Activated naive CD8-positive, alpha-beta T cell treated with anti-CD3 and anti-CD28 coated beads, Interleukin-2, amount 10 ng/mL, durations not matched to agents 7 days and 5 days (primary cell): Measurements from ENCODE around the gene PRRT1B. TPM values are rescaled to one million over a fixed set of nuclear protein-coding genes. Genes with fewer than 3 reads are reported as not detected.
A peak's percentile ranks its signal among the peaks of the same experiment; 100 is the strongest.
"Not testable (repeated sequence)": the region's sequence is repeated elsewhere in the genome, so short reads cannot be mapped to it uniquely, and the experiment has no call there.

Experiments
- ATAC-seq: fragments of 150-1000 bp; cut with Tn5 transposase; one replicate; pipeline ENCODE4 v1.10.0; 2021; ENCODE audit warnings: low read depth, moderate library complexity
- POLR2A ChIA-PET: fragments of 350-600 bp; sonication (Branson Sonifier 250); formaldehyde crosslinking; loops from one replicate; lab custom pipeline; 2021; ENCODE audit warnings: antibody characterized with exemption; lab: Charles Lee
- DNase-seq: peaks from one replicate; pipeline ENCODE4 v3.0.0; 2021
- H3K27ac Mint-ChIP-seq: one replicate; pipeline ENCODE4 v1.8.0; 2022; ENCODE audit warnings: mild to moderate bottlenecking, mixed read lengths
- H3K27me3 Mint-ChIP-seq: one replicate; pipeline ENCODE4 v1.8.0; 2022; ENCODE audit warnings: mild to moderate bottlenecking, moderate library complexity, mixed read lengths
- H3K36me3 Mint-ChIP-seq: one replicate; pipeline ENCODE4 v1.8.0; 2021; ENCODE audit warnings: mild to moderate bottlenecking, mixed read lengths
- H3K4me1 Mint-ChIP-seq: one replicate; pipeline ENCODE4 v1.8.0; 2021; ENCODE audit warnings: mixed read lengths
- H3K4me3 Mint-ChIP-seq: one replicate; pipeline ENCODE4 v1.8.0; 2022; ENCODE audit warnings: mild to moderate bottlenecking, moderate library complexity, mixed read lengths
- H3K9me3 Mint-ChIP-seq: one replicate; pipeline ENCODE4 v1.8.0; 2021; ENCODE audit warnings: mixed read lengths
- total RNA-seq, 2 experiments: library from RNA; stranded (reverse); gene quantifications; one replicate each; pipeline ENCODE4 v1.2.3, GENCODE V29; 2021

PRRT1B gene
- total RNA-seq, 2 experiments from 2014 or later, result not detected

DNA sequence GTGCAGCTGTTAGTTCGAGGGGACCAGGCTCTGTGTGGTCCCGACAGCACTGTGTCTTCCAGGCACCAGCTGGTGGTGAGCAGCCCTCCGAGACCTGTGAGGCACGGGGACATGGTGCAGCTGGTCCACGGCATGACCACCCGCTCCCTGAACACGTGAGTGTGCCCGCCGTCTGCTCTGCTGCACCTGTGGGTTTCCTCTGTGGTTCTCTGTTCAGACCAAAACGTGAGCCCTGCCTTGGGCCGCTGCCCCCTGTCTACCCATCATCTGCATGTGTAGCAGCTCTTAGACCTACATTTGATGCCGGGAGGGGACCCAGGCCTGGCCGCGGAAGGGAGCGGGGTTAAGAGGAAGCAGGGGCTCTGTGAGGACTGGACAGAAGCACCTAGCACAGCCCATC, 32.1 kb upstream of the PRRT1B start:
- Mint-ChIP-seq H3K36me3 (peaks cover 6% of the 10 kb centered on the region), H3K4me3 (no peak overlapping the region), H3K9me3 (no peaks in the 10 kb centered on the region), H3K27ac (no peak overlapping the region), H3K27me3 (no peaks in the 10 kb centered on the region), H3K4me1 (no peaks in the 10 kb centered on the region)
- ATAC-seq (no peak), DNase-seq (no peak)
- POLR2A ChIA-PET, result interaction anchor here (1.0 to 1.4 kb wide), 2 partner anchors 10 kb away, joined by 4 read pairs; no protein-coding TSS in a partner anchor

DNA sequence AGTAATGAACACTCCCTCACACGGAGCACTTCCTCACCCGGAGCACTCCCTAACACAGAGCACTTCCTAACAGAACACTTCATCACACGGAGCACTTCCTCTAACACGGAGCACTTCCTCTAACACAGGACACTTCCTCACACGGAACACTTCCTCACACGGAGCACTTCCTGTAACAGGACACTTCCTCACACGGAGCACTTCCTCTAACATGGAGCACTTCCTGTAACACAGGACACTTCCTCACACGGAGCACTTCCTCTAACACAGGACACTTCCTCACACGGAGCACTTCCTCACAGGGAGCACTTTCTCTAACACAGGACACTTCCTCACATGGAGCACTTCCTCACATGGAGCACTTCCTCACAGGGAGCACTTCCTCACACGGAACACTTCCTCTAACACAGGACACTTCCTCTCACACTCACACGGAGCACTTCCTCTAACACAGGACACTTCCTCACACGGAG, 29.7 kb upstream of the PRRT1B start:
- ATAC-seq, H3K27ac Mint-ChIP-seq, H3K4me3 Mint-ChIP-seq, H3K9me3 Mint-ChIP-seq, H3K27me3 Mint-ChIP-seq, DNase-seq, H3K4me1 Mint-ChIP-seq, POLR2A ChIA-PET, H3K36me3 Mint-ChIP-seq: not testable (repeated sequence)

DNA sequence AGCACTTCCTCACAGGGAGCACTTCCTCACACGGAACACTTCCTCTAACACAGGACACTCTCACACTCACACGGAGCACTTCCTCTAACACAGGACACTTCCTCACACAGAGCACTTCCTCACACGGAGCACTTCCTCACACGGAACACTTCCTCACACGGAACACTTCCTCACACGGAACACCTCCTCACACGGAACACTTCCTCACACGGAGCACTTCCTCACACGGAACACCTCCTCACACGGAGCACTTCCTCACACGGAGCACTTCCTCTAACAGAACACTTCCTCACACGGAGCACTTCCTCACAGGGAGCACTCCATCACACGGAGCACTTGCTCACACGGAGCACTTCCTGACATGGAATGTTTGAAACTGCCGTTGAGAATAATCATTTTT, 29.2 kb upstream of the PRRT1B start:
- H3K4me3 Mint-ChIP-seq, result no peak overlapping the region
- no peaks in the 10 kb centered on the region for H3K4me1 Mint-ChIP-seq
- DNase-seq, result no peak
- H3K36me3 Mint-ChIP-seq, result no peaks in the 10 kb centered on the region
- H3K27me3 Mint-ChIP-seq, result no peaks in the 10 kb centered on the region
- no peak overlapping the region for H3K27ac Mint-ChIP-seq
- POLR2A ChIA-PET, result no interaction called here
- no peaks in the 10 kb centered on the region for H3K9me3 Mint-ChIP-seq
- no peak for ATAC-seq

DNA sequence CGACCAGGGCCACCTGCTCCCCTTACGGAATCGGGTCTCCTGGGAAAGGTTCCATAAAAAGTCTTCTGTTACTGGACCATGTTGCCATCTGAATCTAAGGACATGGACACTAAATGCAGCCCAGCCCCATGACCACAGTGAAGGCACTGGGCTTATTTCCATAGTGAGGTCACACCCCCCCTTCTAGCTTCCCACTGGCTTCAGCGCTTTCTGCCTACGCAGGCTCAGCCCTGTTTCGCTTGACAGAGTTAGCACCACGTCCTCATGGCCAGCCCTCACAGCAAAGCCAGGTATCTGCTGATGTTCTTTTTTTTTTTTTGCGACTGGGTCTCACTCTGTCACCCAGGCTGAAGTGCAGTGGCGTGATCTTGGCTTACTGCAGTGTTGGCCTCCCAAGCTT, 28.4 kb upstream of the PRRT1B start:
- POLR2A ChIA-PET, result no interaction called here
- Mint-ChIP-seq H3K4me3 (no peak overlapping the region), H3K4me1 (no peaks in the 10 kb centered on the region), H3K27ac (no peak overlapping the region), H3K36me3 (no peaks in the 10 kb centered on the region), H3K9me3 (no peaks in the 10 kb centered on the region), H3K27me3 (no peaks in the 10 kb centered on the region)
- ATAC-seq (no peak), DNase-seq (no peak)

DNA sequence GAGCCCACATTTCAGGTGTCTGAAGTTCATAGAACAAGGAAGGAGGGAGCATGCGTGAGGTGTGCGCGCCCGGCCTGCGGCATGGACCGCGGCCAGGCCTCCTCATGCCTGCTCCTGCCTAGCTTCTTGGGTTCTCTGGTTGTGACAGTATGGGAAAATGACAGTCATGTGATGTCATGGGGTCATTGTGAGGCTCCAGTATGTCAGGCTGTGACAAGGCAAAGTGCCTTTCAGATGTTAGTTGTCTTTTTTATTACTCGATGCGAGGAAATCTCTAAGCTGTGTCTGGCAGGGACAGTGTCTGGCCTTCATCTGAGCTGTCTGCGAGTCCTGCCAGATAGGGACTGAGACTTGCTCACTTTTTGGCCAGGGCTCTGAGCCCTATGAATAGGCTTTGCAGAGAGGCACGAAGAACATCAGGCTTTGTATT, 27.5 kb upstream of the PRRT1B start:
- Mint-ChIP-seq H3K4me3 (no peak overlapping the region), H3K27ac (no peak overlapping the region), H3K9me3 (no peaks in the 10 kb centered on the region), H3K27me3 (no peaks in the 10 kb centered on the region), H3K4me1 (no peaks in the 10 kb centered on the region), H3K36me3 (no peaks in the 10 kb centered on the region)
- POLR2A ChIA-PET, result no interaction called here
- no peak for DNase-seq
- no peak for ATAC-seq

DNA sequence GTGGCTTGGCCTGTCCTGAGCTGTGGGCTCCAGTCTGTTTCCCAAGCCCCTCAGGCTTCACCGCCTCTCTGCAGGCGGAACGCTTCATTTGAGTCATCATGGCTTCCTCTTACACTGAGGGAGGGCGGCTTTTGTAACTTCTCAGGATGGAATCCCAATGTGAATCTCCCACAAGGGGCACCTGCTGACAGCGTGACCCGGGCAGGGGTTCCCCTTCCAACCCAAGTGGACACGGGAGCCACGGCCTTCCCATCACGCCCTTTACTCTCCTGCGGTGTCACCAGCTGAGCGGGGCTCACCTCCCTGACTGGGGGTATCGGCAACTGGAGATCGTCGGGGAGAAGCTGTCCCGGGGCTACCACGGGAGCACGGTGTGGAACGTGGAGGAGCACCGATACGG, 26.8 kb upstream of the PRRT1B start:
- Mint-ChIP-seq H3K4me1 (no peaks in the 10 kb centered on the region), H3K9me3 (no peaks in the 10 kb centered on the region), H3K4me3 (no peak overlapping the region), H3K36me3 (no peaks in the 10 kb centered on the region), H3K27me3 (no peaks in the 10 kb centered on the region), H3K27ac (no peak overlapping the region)
- ATAC-seq (no peak), DNase-seq (no peak)
- POLR2A ChIA-PET, result no interaction called here

DNA sequence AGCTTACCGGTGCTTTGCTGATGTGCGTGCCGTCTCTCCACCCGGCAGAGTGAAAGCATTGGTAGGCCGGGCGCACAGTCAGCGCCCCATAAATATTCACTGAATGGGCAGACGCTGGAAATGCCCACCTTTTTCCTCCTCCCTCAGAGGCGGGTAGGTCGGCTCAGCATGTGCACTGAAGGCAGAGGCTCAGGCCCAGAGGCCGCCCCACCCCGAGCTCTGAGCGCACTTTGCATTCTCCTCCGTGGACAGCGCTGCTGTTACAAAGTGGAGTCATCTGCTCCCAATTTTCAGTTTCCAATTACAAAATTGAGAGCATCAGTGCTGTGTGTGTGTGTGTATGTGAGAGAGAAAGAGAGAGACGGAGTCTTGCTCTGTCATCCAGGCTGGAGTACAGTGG, 24.8 kb upstream of the PRRT1B start:
- H3K27ac Mint-ChIP-seq, result no peak overlapping the region
- POLR2A ChIA-PET, result no interaction called here

DNA sequence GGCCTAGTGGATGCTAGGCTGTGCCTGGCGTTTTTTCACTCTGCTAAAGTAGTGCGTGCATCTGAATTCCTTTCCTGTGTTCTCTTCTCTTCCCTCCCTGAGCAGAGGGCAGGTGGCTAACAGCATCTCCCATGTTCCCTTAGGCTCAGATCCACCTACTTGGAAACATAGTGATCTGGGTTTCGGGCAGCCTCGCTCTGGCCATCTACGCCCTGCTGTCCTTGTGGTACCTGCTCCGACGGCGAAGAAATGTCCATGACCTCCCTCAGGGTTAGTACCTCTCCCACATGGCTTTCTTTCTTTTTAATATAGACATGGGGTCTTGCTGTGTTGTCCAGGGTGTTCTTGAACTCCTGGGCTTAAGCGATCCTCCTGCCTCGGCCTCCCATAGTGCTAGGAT, 24.1 kb upstream of the PRRT1B start:
- POLR2A ChIA-PET, result no interaction called here
- no peak overlapping the region for H3K4me3 Mint-ChIP-seq
- no peak for ATAC-seq
- H3K27me3 Mint-ChIP-seq, result no peaks in the 10 kb centered on the region
- no peak for DNase-seq
- H3K9me3 Mint-ChIP-seq, result no peaks in the 10 kb centered on the region
- no peak overlapping the region for H3K27ac Mint-ChIP-seq
- H3K4me1 Mint-ChIP-seq, result no peaks in the 10 kb centered on the region
- H3K36me3 Mint-ChIP-seq, result peaks cover under 1% of the 10 kb centered on the region

More for the DNA sequence above, 24.8 kb upstream of the PRRT1B start:
- H3K36me3 Mint-ChIP-seq, result no peaks in the 10 kb centered on the region
- no peaks in the 10 kb centered on the region for H3K4me1 Mint-ChIP-seq
- H3K9me3 Mint-ChIP-seq, result no peaks in the 10 kb centered on the region
- no peaks in the 10 kb centered on the region for H3K27me3 Mint-ChIP-seq
- DNase-seq (no peak), ATAC-seq (no peak)
- H3K4me3 Mint-ChIP-seq, result no peak overlapping the region

DNA sequence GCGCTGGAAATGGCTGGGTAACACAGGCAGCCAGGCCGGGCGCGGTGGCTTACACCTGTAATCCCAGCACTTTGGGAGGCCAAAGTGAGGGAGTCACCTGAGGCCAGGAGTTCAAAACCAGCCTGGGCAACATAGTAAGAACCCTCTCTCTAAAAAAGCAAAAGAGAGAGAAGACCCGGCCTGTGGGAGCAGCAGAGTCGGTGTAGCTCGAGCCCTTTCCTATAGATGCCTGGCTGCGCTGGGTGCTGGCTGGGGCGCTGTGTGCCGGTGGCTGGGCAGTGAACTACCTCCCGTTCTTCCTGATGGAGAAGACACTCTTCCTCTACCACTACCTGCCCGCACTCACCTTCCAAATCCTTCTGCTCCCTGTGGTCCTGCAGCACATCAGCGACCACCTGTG, 23.5 kb upstream of the PRRT1B start:
- no peak overlapping the region for H3K27ac Mint-ChIP-seq
- H3K4me1 Mint-ChIP-seq, result no peaks in the 10 kb centered on the region
- no peak overlapping the region for H3K4me3 Mint-ChIP-seq
- no peak for ATAC-seq
- H3K9me3 Mint-ChIP-seq, result no peaks in the 10 kb centered on the region
- no peak for DNase-seq
- peaks cover 6% of the 10 kb centered on the region for H3K36me3 Mint-ChIP-seq
- POLR2A ChIA-PET, result no interaction called here
- no peaks in the 10 kb centered on the region for H3K27me3 Mint-ChIP-seq

DNA sequence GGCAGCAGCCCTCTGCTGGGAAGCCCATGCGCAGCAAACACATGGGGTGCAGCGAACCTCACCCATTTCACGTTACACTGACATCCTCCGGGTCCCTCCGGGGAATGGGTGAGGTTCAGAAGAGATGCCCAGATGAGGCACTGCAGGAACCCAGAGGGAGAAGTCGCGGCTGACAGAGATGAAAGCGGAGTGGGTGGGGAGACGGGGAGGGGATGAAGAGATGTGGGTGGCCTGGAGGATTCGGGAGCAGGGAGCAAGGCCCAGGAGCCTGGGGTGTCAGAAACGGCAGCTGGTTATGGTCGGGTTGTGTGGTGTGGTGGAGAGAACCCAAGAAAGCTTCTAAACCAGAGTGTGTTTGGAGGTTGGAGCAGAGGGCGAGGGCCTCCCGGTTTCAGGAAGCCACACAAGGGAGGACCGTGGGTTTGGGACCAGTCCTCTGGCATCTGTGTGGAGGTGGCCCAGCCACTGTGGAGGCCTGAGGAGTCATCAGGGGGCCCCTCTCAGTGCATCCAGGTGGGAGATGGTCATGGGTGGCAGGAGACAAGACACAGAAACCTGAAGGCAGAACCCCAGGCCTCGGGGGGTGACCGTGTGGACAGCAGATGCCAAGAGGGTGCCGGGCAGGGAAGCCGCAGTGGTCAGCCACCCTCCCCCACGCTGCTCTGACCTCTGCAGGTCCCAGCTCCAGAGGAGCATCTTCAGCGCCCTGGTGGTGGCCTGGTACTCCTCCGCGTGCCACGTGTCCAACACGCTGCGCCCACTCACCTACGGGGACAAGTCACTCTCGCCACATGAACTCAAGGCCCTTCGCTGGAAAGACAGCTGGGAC, 22.9 kb upstream of the PRRT1B start:
- no peak for DNase-seq
- POLR2A ChIA-PET, result interaction anchor here (0.8 to 1.0 kb wide), 2 partner anchors 9 to 12 kb away, joined by 4 to 6 read pairs; no protein-coding TSS in a partner anchor
- Mint-ChIP-seq H3K4me3 (no peak overlapping the region), H3K4me1 (no peaks in the 10 kb centered on the region), H3K9me3 (no peaks in the 10 kb centered on the region), H3K36me3 (peaks cover 6% of the 10 kb centered on the region), H3K27me3 (no peaks in the 10 kb centered on the region), H3K27ac (no peak overlapping the region)
- no peak for ATAC-seq

DNA sequence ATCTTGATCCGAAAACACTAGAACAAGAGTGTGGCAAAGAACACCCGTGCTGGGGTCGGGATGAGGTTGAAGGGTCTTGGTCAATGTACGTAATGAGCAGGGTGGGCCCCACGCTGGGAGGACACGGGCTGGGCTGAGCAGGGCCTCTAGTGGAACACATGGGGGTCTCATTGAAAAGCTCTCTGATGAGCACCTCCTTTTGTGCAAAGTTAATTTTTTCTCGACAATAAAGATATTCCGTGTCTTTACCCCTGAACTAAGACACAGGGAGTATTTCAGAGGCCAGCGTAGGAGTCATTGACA, 22.3 kb upstream of the PRRT1B start:
- DNase-seq, result no peak
- Mint-ChIP-seq H3K36me3 (peaks cover 6% of the 10 kb centered on the region), H3K9me3 (no peaks in the 10 kb centered on the region), H3K27ac (no peak overlapping the region), H3K27me3 (no peaks in the 10 kb centered on the region), H3K4me3 (no peak overlapping the region), H3K4me1 (no peaks in the 10 kb centered on the region)
- no peak for ATAC-seq
- POLR2A ChIA-PET, result interaction anchor here (0.8 to 1.0 kb wide), 2 partner anchors 10 to 12 kb away, joined by 4 to 6 read pairs; no protein-coding TSS in a partner anchor

DNA sequence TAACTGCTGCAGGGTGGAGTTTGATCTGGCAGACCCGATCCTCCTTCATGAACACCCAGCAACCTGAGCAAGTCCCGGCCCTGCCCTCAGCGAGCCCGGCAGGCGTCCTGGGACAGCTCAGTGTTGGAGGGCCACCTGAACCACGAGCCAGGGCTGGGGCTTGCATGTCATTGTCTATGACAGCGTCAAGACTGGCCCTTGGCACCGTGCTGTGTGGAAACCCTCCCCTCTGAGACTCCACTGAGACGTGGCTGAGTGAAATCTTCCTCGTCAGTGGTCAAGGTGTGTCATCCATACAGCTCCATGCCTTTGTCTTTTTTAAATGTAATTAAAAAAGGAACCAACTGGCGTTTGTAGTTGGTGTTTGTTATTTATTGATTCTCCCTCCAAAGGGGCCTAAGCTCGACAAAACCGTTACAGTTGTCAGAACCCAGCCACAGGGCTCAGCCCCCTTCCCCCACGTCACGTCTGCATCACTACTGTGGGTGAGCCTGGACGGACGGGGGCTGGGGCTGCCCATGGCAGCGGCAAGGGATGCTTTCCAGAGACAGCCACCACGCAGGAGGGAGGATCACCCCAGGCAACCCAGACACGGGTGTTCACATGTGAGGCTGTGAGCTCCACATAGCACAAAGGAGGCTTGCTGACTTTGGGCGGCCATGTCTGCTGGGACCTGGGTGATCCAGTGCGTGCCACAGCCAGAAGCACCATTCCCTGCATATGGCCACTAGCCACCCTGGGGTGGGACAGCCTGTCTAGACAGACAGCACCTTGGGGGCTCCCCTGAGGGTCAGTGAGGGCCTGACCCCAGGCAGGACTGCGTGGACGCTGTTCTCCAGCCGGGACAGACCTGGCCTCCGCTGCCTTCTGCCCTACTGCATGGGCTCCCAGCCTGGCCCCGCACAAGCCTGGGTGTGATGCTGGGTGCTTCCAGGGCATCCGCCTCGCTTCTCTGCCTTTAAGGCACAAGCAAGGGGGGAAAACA, 21.6 kb upstream of the PRRT1B start:
- Mint-ChIP-seq H3K4me1 (no peaks in the 10 kb centered on the region), H3K4me3 (no peak overlapping the region), H3K9me3 (no peaks in the 10 kb centered on the region), H3K27ac (no peak overlapping the region), H3K36me3 (peaks cover 10% of the 10 kb centered on the region), H3K27me3 (no peaks in the 10 kb centered on the region)
- POLR2A ChIA-PET, result interaction anchor here (0.8 to 1.0 kb wide), 2 partner anchors 10 to 11 kb away, joined by 4 to 6 read pairs; no protein-coding TSS in a partner anchor
- peak; percentile 13 for ATAC-seq
- no peak for DNase-seq

DNA sequence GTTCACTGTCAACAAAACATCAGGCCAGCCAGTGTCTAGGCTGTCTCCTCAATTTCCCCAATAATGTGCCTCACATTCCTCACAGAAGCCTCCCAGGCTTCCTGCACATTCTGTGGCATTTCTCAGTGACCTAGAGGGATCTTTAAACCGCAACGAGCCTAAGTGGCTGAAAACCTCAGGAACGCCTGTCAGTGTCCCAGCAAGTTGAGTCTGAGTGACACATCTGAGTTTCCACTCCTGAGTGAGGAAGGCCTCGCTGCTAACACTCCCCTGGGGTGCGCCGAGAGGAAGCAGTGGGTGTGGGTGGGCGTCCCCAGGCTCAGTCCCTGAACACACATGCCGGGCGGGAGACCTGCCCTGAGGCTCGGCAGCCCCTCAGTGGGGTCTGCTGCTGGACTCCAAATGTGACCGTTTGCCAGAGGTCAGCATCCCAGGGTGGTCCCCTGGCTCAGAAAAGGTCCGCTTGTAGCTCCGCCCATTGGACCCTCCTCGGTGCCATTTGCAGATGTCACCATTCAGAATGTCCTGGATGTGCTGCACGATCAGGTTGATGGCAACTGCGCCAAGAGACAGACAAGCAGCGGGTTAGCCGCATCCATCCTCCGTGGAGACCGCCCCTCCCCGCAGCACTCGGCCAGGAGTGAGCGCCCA, 20.5 kb upstream of the PRRT1B start:
- POLR2A ChIA-PET, result no interaction called here
- DNase-seq (no peak), ATAC-seq (no peak)
- H3K9me3 Mint-ChIP-seq, result no peaks in the 10 kb centered on the region
- H3K27ac Mint-ChIP-seq, result no peak overlapping the region
- H3K36me3 Mint-ChIP-seq, result peaks cover 10% of the 10 kb centered on the region
- no peaks in the 10 kb centered on the region for H3K27me3 Mint-ChIP-seq
- no peak overlapping the region for H3K4me3 Mint-ChIP-seq
- peaks cover 2% of the 10 kb centered on the region for H3K4me1 Mint-ChIP-seq
